Skeletal muscle satellite cell (primary cell): ENCODE data around the gene FAM180A.

Experiments used
- H3K27me3 ChIP-seq: 2 replicates; pipeline ENCODE4 v1.7.0; 2013; ENCODE audit warnings: low read length; ENCODE audit not compliant: control insufficient read depth, insufficient read depth
- H3K36me3 ChIP-seq: 2 replicates; pipeline ENCODE4 v1.7.0; 2013; ENCODE audit warnings: mild to moderate bottlenecking, control low read depth, low read length; ENCODE audit not compliant: insufficient read depth
- H3K4me1 ChIP-seq: 2 replicates; pipeline ENCODE4 v1.7.0; 2013; ENCODE audit warnings: low read length; ENCODE audit not compliant: control insufficient read depth, insufficient read depth
- H3K4me2 ChIP-seq: 2 replicates; pipeline ENCODE4 v1.7.0; 2013; ENCODE audit warnings: mild to moderate bottlenecking, low read length
- H3K4me3 ChIP-seq: 2 replicates; pipeline ENCODE4 v1.7.0; 2013; ENCODE audit warnings: low read length
- H3K9ac ChIP-seq: 2 replicates; pipeline ENCODE4 v1.7.0; 2013; ENCODE audit warnings: mild to moderate bottlenecking, low read depth, low read length, moderate library complexity
- H3K9me3 ChIP-seq: replicated peaks from 2 replicates; pipeline ENCODE4 v1.7.0; 2013; ENCODE audit warnings: mild to moderate bottlenecking, control low read depth, low read length

The FAM180A gene

DNA sequence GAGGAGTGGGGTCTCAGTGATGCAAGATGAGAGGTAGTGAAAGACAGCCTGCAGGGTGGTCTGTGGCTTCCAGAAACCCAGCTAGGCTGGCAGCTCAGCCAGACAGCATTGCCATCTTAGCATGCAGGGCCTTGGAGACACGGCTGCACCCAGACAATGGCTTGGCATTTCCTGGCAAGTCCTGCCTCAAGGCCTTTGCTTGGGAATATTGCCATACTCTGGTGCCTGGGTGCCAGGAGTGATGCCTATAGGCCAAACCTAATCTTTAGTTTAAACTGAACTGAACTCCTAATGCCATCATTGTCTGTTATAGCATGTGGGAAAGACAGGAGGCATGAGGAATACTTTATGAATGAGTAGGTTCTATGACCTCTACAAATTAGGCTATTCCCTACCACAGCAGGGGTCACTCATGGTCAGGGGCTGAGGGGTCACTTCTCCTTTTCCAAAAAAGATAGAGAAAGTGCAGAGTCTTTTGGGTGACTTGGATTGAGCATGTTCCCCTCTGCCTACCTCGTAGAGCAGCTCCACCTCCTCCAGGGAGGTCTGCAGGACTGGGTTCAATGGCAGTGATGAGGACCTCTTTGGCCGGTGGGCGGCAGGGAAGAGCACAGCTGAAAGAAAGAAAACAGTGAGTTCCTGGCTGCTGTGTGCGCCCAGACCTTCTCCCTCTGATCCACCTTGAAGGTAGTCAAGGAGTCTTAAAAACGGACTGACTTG, 11.9 kb downstream of the FAM180A start:
- Histone ChIP-seq H3K27me3 (no peaks in the 10 kb centered on the region), H3K36me3 (peaks cover 36% of the 10 kb centered on the region), H3K4me1 (no peaks in the 10 kb centered on the region)

DNA sequence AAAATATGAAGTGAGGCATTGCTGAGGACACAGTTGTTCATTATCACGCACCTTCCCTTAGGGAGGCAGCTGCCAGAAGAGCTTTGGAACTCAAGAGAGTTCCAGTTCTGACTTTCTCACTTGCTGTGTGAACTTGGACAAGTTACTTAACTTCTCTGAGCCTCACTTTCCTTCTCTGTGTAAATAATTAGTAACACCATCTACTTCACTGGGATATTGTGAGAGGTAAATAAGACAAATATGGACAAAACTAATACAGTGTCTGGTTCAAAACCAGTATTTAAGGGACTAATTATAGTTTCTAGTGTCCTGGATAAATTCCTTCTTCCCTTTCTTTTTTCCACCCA, 14.3 kb downstream of the FAM180A start:
- Histone ChIP-seq H3K9me3 (no peaks in the 10 kb centered on the region), H3K4me1 (no peaks in the 10 kb centered on the region), H3K36me3 (peaks cover 24% of the 10 kb centered on the region), H3K27me3 (no peaks in the 10 kb centered on the region), H3K9ac (no peak overlapping the region), H3K4me2 (no peak overlapping the region), H3K4me3 (no peak overlapping the region)

More for the DNA sequence above, 11.9 kb downstream of the FAM180A start:
- no peak overlapping the region for H3K9ac ChIP-seq
- no peaks in the 10 kb centered on the region for H3K9me3 ChIP-seq
- no peak overlapping the region for H3K4me3 ChIP-seq
- H3K4me2 ChIP-seq: no peak overlapping the region

DNA sequence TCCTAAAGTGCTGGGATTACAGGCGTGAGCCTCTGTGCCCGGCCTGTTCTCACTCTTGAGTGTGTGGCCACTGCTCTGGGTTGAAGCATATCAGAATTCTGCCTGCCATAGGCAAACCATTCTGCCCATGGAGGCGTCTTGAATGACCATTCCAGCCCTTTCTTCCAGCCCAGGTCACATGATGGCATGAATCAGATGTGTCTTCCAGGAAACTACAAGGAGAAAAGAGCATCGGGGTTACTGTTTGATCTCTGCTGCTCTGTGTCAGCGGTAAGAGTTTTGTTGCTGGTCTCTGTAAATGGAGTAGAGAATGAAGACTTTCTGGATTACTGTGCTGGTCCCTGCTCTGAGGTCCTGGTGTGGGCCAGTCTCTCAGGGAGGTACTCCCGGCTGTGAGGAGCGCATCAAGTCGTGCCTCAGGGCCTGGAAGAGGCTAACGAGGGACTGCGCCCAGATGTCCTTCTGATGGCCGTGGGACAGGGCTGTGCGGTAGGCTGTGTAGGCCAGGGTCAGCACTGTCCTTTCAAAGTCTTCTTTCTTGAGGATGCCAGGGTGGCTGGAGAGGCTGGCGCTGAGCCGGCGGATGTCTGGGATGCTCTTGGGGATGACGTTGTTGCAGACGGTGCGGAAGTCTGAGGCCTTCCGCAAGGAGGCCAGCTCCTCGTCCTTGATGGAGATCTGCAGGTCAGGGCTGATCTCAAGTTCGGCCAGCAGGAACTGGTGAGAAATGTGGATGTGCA, 14.8 kb downstream of the FAM180A start:
- Histone ChIP-seq H3K27me3 (no peaks in the 10 kb centered on the region), H3K36me3 (peaks cover 24% of the 10 kb centered on the region)

DNA sequence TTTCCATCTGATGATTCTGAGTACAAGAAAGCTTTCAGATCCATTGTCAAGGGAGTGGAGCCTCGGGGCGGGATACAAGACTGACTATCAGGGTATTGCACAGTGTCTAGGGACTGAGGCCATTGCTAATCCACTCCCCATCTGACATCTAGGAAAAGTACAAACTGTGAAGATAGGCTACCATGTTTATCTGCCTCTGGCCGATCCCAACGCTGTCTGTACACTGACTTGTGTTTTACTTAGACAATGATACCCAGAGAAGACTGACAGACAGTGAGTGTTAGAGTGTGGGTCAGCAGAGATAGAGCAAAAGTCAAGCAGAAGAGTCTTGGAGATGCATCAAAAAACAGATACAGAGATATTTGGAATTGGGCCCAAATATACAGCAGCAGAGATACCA, 17.5 kb downstream of the FAM180A start:
- H3K4me2 ChIP-seq: no peak overlapping the region
- H3K4me3 ChIP-seq: no peak overlapping the region
- H3K4me1 ChIP-seq: no peaks in the 10 kb centered on the region
- H3K9ac ChIP-seq: no peak overlapping the region
- H3K36me3 ChIP-seq: peaks cover 14% of the 10 kb centered on the region
- no peaks in the 10 kb centered on the region for H3K9me3 ChIP-seq
- H3K27me3 ChIP-seq: no peaks in the 10 kb centered on the region

More for the DNA sequence above, 14.8 kb downstream of the FAM180A start:
- Histone ChIP-seq H3K9ac (no peak overlapping the region), H3K4me2 (no peak overlapping the region), H3K4me3 (no peak overlapping the region), H3K4me1 (no peaks in the 10 kb centered on the region), H3K9me3 (no peaks in the 10 kb centered on the region)

DNA sequence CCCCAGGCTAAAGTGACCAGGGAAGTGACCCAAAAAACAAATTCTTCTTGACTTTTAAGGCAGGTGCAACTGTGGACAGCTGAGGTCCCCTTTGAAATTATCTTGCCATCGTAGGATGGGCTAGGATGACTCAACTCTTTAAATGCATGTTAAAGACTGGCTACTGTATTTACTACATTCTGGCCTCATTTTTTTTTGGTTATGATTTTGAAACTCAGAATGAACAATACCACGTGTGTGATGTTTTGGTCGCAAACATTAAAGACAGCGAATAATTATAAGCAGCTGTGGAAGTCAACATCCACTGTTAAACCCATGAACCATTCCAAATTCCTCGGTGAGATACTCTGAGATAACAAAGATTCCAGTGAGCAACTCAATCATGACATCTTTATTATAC, 19.4 kb downstream of the FAM180A start:
- Histone ChIP-seq H3K9ac (no peak overlapping the region), H3K27me3 (no peaks in the 10 kb centered on the region), H3K9me3 (no peaks in the 10 kb centered on the region), H3K36me3 (peaks cover 13% of the 10 kb centered on the region), H3K4me3 (no peak overlapping the region), H3K4me2 (no peak overlapping the region), H3K4me1 (no peaks in the 10 kb centered on the region)

DNA sequence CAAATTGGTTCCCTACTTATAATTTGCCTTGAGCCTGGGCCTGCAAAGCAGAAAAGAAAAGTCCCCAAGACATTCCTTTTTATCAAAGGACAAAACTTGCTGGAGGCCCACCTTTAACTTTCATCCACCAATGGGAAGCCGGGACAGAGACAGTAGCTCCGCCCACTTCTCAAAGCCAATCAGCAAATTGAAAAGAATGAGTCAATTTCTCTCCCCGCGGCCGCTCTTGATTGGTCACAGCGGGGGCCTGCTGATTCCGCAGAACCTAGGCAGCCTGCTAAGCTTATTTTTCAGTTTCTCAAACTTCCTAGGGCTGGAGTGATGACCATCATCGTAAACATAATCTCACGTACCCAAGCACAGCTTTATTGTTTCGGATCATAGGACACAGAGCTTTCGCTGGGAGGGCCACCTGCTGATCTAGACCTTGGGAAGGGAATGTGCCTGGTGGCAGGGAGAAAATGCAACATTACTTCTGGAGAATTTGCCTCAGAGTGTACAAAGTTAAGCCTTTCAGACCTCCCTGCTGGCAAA, 20.4 kb downstream of the FAM180A start, which contains the start of gene SLC13A4:
Gene SLC13A4 (minus strand): TSS at position 51 of the 534 bp plus-strand sequence. CDS start 690 bp downstream, outside the sequence.
- Histone ChIP-seq H3K27me3 (no peaks in the 10 kb centered on the region), H3K9ac (no peak within 1 kb of the TSS)

DNA sequence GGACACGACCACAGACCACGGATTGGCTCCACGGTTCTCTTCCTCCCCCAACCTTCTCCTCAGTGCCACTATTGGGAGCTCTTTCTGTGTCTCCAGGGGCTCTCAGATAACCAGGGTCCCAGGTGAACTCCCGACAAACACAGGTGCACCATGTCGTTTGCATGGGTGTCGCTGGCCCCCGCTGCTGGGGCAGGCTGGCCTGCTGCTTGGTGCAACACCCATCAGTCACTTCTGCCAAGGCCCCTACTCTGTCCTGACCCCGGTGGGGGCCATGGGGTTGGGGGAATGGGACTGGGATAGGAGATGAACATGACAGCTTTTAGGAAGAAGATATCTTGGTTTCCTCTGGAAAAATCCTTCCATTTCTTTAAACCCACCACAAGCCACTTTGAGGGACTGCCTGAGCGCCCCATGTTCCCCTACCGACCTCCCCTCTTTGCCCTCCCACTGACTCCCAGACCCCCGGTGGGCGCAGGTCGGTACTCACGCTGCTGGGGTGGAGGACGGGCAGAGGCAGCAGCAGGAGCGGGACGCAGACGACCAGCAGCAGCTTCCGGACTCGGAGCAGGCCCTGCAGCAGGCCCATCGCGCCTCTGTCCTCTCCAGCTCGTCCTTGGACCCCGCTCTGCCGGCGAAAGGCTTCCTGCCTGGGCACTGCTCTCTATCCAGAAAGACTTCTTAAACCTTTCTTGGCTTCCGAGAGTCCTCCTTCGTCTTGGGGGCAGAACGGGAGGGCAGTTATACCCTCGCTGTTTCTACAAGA, 21.5 kb downstream of the FAM180A start:
- Histone ChIP-seq H3K27me3 (no peaks in the 10 kb centered on the region), H3K9me3 (no peaks in the 10 kb centered on the region), H3K4me3 (no peak overlapping the region), H3K9ac (no peak overlapping the region), H3K4me2 (no peak overlapping the region), H3K4me1 (no peaks in the 10 kb centered on the region), H3K36me3 (no peaks in the 10 kb centered on the region)

More for the DNA sequence above, 20.4 kb downstream of the FAM180A start, which contains the start of gene SLC13A4:
- Histone ChIP-seq H3K4me2 (no peak within 1 kb of the TSS), H3K4me3 (no peak within 1 kb of the TSS), H3K9me3 (no peaks in the 10 kb centered on the region), H3K4me1 (no peaks in the 10 kb centered on the region), H3K36me3 (peaks cover 3% of the 10 kb centered on the region)

DNA sequence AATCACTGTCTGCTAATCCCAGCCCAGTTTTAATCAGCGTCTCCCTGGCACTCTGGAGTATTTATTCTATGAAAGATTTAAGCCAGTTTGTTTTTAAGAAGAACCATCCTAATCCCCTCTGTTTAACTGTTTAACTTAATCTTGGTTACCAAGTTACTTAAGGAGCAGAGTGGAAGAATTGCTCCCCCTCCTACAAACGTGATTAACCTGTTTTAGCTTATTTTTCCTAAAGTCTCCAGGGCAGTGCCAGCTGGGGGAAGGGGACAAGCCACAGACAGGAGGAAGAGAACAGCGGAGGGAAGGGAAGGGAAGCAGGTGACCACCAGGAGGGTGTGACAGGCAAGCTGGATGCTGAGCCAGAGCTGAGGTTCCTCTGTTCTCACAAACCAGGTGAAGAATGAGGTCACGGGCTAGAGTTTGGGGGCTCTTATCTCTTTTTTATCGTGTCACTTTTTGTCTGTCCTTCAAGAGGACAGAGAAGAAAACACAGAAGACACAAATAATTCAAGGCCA, 22.3 kb downstream of the FAM180A start:
- Histone ChIP-seq H3K9ac (no peak overlapping the region), H3K4me1 (no peaks in the 10 kb centered on the region), H3K9me3 (no peaks in the 10 kb centered on the region), H3K36me3 (no peaks in the 10 kb centered on the region), H3K27me3 (no peaks in the 10 kb centered on the region), H3K4me2 (no peak overlapping the region), H3K4me3 (no peak overlapping the region)

DNA sequence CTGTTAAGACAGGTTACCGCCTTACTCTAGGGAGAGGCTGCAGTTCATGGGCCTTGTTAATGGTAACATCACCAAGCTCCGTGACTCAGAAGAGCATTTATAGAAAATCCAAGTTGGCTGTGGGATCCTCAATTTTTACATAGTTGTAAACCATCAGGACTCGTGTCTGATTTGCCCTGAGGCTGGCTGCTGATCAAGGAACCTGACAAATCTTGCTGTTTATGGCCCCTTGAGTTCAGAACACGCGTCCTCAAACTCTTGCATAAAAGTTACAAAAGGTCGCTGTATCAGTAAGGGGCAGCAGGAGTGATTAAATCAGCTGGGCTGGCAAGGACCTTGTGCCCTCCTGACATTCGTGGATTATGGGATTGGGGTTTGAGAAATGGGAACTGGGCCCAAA, 25.2 kb downstream of the FAM180A start:
- Histone ChIP-seq H3K4me1 (no peaks in the 10 kb centered on the region), H3K9me3 (no peaks in the 10 kb centered on the region), H3K9ac (no peak overlapping the region), H3K36me3 (no peaks in the 10 kb centered on the region), H3K27me3 (no peaks in the 10 kb centered on the region), H3K4me3 (no peak overlapping the region), H3K4me2 (no peak overlapping the region)

DNA sequence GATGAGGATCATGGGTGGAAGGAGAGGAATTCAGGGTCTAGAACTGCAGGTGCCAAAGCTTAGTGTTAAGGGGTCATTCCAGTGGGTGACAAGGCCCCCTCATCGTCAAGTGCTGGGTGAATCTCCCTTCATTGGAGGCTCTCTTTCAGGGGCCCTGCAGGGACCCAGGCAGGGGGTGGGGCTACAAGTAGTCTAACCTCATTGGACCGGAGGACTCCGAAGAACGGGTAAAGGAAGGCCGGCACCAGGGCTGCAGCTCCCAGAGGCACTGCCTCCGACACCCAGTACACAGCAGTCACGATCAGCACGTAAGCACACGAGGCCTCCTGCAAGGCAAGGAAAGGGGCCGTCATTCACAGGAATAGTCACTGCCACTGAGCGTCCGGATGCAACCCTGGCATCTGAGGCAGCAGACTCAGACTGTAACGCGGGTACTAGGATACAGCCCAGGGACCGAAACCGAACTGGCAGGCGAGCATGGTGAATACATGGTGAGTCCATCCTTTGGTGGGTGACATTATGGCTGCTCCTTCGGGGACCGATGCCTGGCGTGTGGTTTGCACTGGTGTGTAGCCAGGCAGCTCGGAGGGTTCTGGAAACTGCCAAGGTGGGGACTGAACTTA, 27.3 kb downstream of the FAM180A start:
- H3K4me3 ChIP-seq: no peak overlapping the region
- no peaks in the 10 kb centered on the region for H3K27me3 ChIP-seq
- H3K9me3 ChIP-seq: no peaks in the 10 kb centered on the region
- H3K4me1 ChIP-seq: peaks cover 8% of the 10 kb centered on the region
- H3K4me2 ChIP-seq: no peak overlapping the region
- no peaks in the 10 kb centered on the region for H3K36me3 ChIP-seq
- H3K9ac ChIP-seq: no peak overlapping the region

DNA sequence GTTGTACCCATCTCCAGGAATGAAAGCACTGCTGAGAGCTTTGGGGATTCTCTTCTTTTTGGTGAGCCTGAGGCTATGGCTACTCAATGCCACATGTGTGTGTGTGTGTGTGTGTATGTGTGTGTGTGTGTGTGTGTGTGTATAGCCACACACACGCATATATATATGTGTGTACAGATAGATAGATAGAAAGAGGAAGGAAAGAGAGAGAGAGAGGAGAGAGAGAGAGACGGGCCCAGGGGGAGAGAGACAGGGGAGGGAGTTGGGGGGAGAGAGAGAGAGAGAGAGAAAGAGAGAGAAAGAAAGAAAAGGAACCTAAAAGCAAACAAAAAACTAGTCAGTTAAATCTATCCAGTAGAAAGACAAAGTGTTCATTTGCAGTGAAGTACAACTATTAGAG, 28.9 kb downstream of the FAM180A start:
- Histone ChIP-seq H3K4me2 (no peak overlapping the region), H3K9ac (no peak overlapping the region), H3K4me3 (no peak overlapping the region)

More for the DNA sequence above, 28.9 kb downstream of the FAM180A start:
- Histone ChIP-seq H3K4me1 (peaks cover 21% of the 10 kb centered on the region), H3K36me3 (no peaks in the 10 kb centered on the region), H3K27me3 (no peaks in the 10 kb centered on the region), H3K9me3 (no peaks in the 10 kb centered on the region)
